HCT116 (cell line): ENCODE results near the gene KIFC3. TPM values are rescaled to one million over a fixed set of nuclear protein-coding genes. Genes with fewer than 3 reads are reported as not detected.

Source experiments
- ATAC-seq: fragments of 200-7000 bp; cut with Tn5 transposase; 2 replicates; pipeline ENCODE4 v1.9.1; 2020; ENCODE audit warnings: mild to moderate bottlenecking, moderate library complexity
- BruUV-seq: library from RNA; stranded (reverse); fragments of 400-500 nt; replicated peaks from 2 replicates; lab custom pipeline; 2021; lab: Mats Ljungman, UMichigan
- CTCF ChIA-PET: fragments of 300-600 bp; sonication (Branson Sonifier 250); formaldehyde crosslinking; loops from one replicate; lab custom pipeline; 2021; ENCODE audit warnings: antibody characterized with exemption; lab: Charles Lee
- POLR2A ChIA-PET: fragments of 300-600, 350-600 bp; sonication (Branson Sonifier 250); formaldehyde crosslinking; loops from one replicate; lab custom pipeline; 2021; ENCODE audit warnings: antibody characterized with exemption; lab: Charles Lee
- RAD21 ChIA-PET, 2 experiments: fragments of 300-600 bp; sonication (Branson Sonifier 250); formaldehyde crosslinking; loops; one replicate each; lab custom pipeline; 2023; ENCODE audit warnings: low total read pairs in 2 of 2; ENCODE audit not compliant: uncharacterized antibody in 2 of 2, unreplicated experiment in 2 of 2, low non-redundant PET in 1 of 2; lab: Charles Lee
- DNase-seq: peaks from one replicate; pipeline ENCODE4 v3.0.0-alpha.2; 2010; ENCODE audit warnings: low read depth, low spot score
- H2AFZ ChIP-seq: fragments of 200-600 bp; shearing (Covaris generic), sonication (generic); 2 replicates; pipeline ENCODE4 v1.6.1; 2017; ENCODE audit warnings: low read depth, mixed run types, mixed read lengths, antibody characterized with exemption, low read length; ENCODE audit not compliant: poor library complexity, severe bottlenecking
- H3K27ac ChIP-seq: 2 replicates; pipeline ENCODE4 v1.5.1; 2012; ENCODE audit warnings: low read depth, low read length
- H3K27me3 ChIP-seq: fragments of 200-600 bp; sonication (generic); 2 replicates; pipeline ENCODE4 v1.6.1; 2016; ENCODE audit warnings: mixed run types, low read length, mixed read lengths; ENCODE audit not compliant: insufficient read depth
- H3K36me3 ChIP-seq, 2 experiments: fragments of 200-500 bp in 1 of 2; fragments of 200-600 bp in 1 of 2; sonication (Bioruptor generic) in 1 of 2; sonication (generic) in 1 of 2; 2 replicates each; pipeline versions ENCODE4 v1.5.1 to v1.6.1; 2014 to 2016; ENCODE audit warnings: low read length in 2 of 2, inconsistent platforms in 1 of 2, mixed read lengths in 1 of 2, mixed run types in 1 of 2; ENCODE audit not compliant: insufficient read depth in 2 of 2, control insufficient read depth in 1 of 2
- H3K4me1 ChIP-seq, 2 experiments: fragments of 200-600 bp in 1 of 2; sonication (generic) in 1 of 2; 2 replicates each; pipeline versions ENCODE4 v1.5.1 to v1.6.1; 2012 to 2017; ENCODE audit warnings: low read length in 2 of 2, inconsistent platforms in 1 of 2, mild to moderate bottlenecking in 1 of 2, mixed read lengths in 1 of 2, mixed run types in 1 of 2, moderate library complexity in 1 of 2; ENCODE audit not compliant: insufficient read depth in 2 of 2, control insufficient read depth in 1 of 2
- H3K4me2 ChIP-seq: fragments of 200-600 bp; sonication (generic); 2 replicates; pipeline ENCODE4 v1.6.1; 2017; ENCODE audit warnings: mixed run types, low read length, mixed read lengths
- H3K4me3 ChIP-seq, 2 experiments: fragments of 200-600 bp in 1 of 2; sonication (generic) in 1 of 2; replicated peaks in 1 of 2; 2 replicates each; pipeline ENCODE4 v1.5.1; 2011 to 2016; ENCODE audit warnings: low read length in 2 of 2, control low read depth in 1 of 2, low read depth in 1 of 2, mild to moderate bottlenecking in 1 of 2, mixed read lengths in 1 of 2, mixed run types in 1 of 2
- H3K79me2 ChIP-seq: fragments of 200-600 bp; sonication (generic); 2 replicates; pipeline ENCODE4 v1.6.1; 2017; ENCODE audit warnings: mild to moderate bottlenecking, mixed run types, low read length, moderate library complexity, mixed read lengths; ENCODE audit not compliant: insufficient read depth
- H3K9ac ChIP-seq: fragments of 200-600 bp; sonication (generic); 2 replicates; pipeline ENCODE4 v1.6.1; 2016; ENCODE audit warnings: low read length, mixed read lengths
- H3K9me2 ChIP-seq: fragments of 200-600 bp; sonication (generic), shearing (Covaris generic); 2 replicates; pipeline ENCODE4 v1.6.1; 2017; ENCODE audit warnings: mixed run types, mild to moderate bottlenecking, moderate library complexity; ENCODE audit not compliant: insufficient read depth
- H3K9me3 ChIP-seq, 2 experiments: fragments of 200-500 bp in 1 of 2; fragments of 200-600 bp in 1 of 2; sonication (Bioruptor generic) in 1 of 2; sonication (generic) in 1 of 2; 2 replicates each; pipeline ENCODE4 v1.6.1; 2014 to 2017; ENCODE audit warnings: low read length in 2 of 2, mixed read lengths in 2 of 2, inconsistent platforms in 1 of 2, low read depth in 1 of 2, mild to moderate bottlenecking in 1 of 2, mixed run types in 1 of 2, moderate library complexity in 1 of 2; ENCODE audit not compliant: control insufficient read depth in 1 of 2, insufficient read depth in 1 of 2
- H4K20me1 ChIP-seq: fragments of 200-600 bp; sonication (generic), shearing (Covaris generic); 2 replicates; pipeline ENCODE4 v1.6.1; 2017; ENCODE audit warnings: mixed run types, mild to moderate bottlenecking, moderate library complexity; ENCODE audit not compliant: insufficient read depth
- EZH2 ChIP-seq: fragments of 200-600 bp; sonication (generic); IDR thresholded peaks from 2 replicates; pipeline ENCODE4 v1.6.1; 2017; ENCODE audit warnings: antibody characterized with exemption, mixed run types
- JUND ChIP-seq: IDR thresholded peaks from 2 replicates; pipeline ENCODE4 v1.6.1; 2012
- TCF7L2 ChIP-seq: IDR thresholded peaks from 2 replicates; pipeline ENCODE4 v1.7.0; 2011; ENCODE audit warnings: borderline replicate concordance, inconsistent platforms; ENCODE audit not compliant: insufficient read depth, insufficient read length; ENCODE audit errors: extremely low read depth
- YY1 ChIP-seq: IDR thresholded peaks from 2 replicates; pipeline ENCODE4 v1.6.1; 2011; ENCODE audit warnings: low read length, low read depth, moderate library complexity, mild to moderate bottlenecking; ENCODE audit not compliant: insufficient replicate concordance; ENCODE audit errors: extremely low read depth
- ZFX ChIP-seq: fragments of 450-650 bp; IDR thresholded peaks from 2 replicates; pipeline ENCODE4 v1.6.1; 2017
- intact Hi-C: fragments of 100-400 bp; cut with micrococcal nuclease; formaldehyde crosslinking; loops from 2 replicates; pipeline ENCODE4 v1.10.0; 2022
- total RNA-seq: library from RNA; stranded (reverse); gene quantifications from one replicate; pipeline ENCODE4 v1.2.1, GENCODE V29; 2021; ENCODE audit not compliant: unreplicated experiment
- TF ChIP-seq, protein P1 (sequence below): IDR thresholded peaks from 2 replicates; pipeline ENCODE4 v1.6.1; 2012

Gene KIFC3
- total RNA-seq, 1 experiment from 2014 or later: 31.9 TPM

DNA sequence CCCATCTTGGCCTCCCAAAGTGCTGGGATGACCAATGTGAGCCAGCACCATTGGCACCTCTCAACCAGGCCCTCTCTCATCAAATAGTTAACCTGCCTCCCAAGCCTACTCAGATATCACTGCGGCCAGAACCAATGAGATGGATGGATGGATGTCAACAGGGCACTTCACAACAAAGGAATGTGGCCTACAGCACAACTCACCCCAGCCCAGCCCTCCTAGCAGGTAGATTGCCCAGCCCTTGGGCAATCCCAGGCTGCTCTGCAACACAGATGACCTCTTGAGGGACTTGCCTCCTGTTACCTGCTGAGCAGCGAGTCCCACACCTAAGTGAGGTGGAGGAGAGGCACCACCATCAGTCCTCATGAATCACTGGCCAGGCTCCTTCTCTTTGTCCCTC lies 22.6 kb upstream of the KIFC3 start:
- ChIA-PET POLR2A (no interaction called here), RAD21 (no interaction called here), CTCF (no interaction called here)
- H3K36me3 ChIP-seq: no peaks in the 10 kb centered on the region
- no peaks in the 10 kb centered on the region for H4K20me1 ChIP-seq
- no TSS peak for BruUV-seq
- no peak overlapping the region for H3K27ac ChIP-seq
- no peaks in the 10 kb centered on the region for H3K9me2 ChIP-seq
- no peak for DNase-seq
- peaks cover 16 to 30% of the 10 kb centered on the region in 2 experiments; a peak in 3 of 4 replicates for H3K4me1 ChIP-seq
- peak; percentile 77 for ATAC-seq
- no peak overlapping the region for H3K4me3 ChIP-seq
- intact Hi-C loops: no loop called here
- no peaks in the 10 kb centered on the region for H3K79me2 ChIP-seq
- H3K9ac ChIP-seq: no peak overlapping the region
- TF ChIP-seq ZFX (no peak), JUND (no peak), YY1 (no peak), TCF7L2 (peak; percentile 19)
- TF ChIP-seq, protein P1, sequence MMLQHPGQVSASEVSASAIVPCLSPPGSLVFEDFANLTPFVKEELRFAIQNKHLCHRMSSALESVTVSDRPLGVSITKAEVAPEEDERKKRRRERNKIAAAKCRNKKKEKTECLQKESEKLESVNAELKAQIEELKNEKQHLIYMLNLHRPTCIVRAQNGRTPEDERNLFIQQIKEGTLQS: no peak
- peak overlapping the region; percentile 51 for H3K4me2 ChIP-seq
- H2AFZ ChIP-seq: no peak overlapping the region
- no peaks in the 10 kb centered on the region for H3K9me3 ChIP-seq
- H3K27me3 ChIP-seq: no peaks in the 10 kb centered on the region

DNA sequence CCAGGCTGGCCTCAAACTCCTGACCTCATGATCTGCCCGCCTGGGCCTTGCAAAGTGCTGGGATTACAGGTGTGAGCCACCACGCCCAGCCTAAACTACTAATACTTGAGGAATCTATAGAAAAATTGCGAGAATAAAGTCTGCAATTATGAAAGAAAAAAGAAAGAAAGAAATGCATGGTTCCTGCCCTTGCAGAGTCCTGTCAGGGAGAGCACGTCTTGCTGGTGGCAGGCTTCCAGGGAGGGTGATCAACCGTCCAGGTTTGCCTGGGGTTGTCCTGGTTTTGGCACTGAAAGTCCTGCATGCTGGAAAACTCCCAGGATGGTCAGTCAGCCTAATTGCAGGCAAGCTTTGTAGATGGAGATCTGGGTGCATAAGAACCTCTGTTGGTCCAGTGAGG lies 21.5 kb upstream of the KIFC3 start:
- H4K20me1 ChIP-seq: no peaks in the 10 kb centered on the region
- ChIA-PET CTCF (no interaction called here), POLR2A (no interaction called here), RAD21 (no interaction called here)
- no TSS peak for BruUV-seq
- no peak overlapping the region for H3K9ac ChIP-seq
- H3K36me3 ChIP-seq: no peaks in the 10 kb centered on the region
- H2AFZ ChIP-seq: no peak overlapping the region
- no peaks in the 10 kb centered on the region for H3K9me3 ChIP-seq
- H3K27me3 ChIP-seq: no peaks in the 10 kb centered on the region
- no peak overlapping the region for H3K27ac ChIP-seq
- no peak overlapping the region for H3K4me3 ChIP-seq
- peaks cover 16 to 30% of the 10 kb centered on the region in 2 experiments; a peak in 3 of 4 replicates for H3K4me1 ChIP-seq
- intact Hi-C loops: no loop called here
- no peaks in the 10 kb centered on the region for H3K9me2 ChIP-seq
- no peak overlapping the region for H3K4me2 ChIP-seq
- H3K79me2 ChIP-seq: no peaks in the 10 kb centered on the region
- TF ChIP-seq YY1: no peak
- no peak for TF ChIP-seq TCF7L2
- TF ChIP-seq EZH2: no peak
- DNase-seq (no peak), ATAC-seq (no peak)
